ENCODE results near the gene ACSS1. TPM values are rescaled to one million over a fixed set of nuclear protein-coding genes. Genes with fewer than 3 reads are reported as not detected.

The ACSS1 gene
- total RNA-seq, 1 experiment from 2014 or later, result 12.8 TPM

GRCh38 chr20:25016471-25016870, 41.5 kb downstream of the ACSS1 start:
- intact Hi-C loops (cut with micrococcal nuclease; ENCODE audit: unreplicated experiment), result loop anchor here (5.0 kb wide), 2 partner anchors 41 to 161 kb away; partner anchors contain the start of gene ACSS1
- Histone ChIP-seq H3K4me2 (peak overlapping the region; percentile 66), H3F3A (ENCODE audit: insufficient read depth, low read depth) (peaks cover 28% of the 10 kb centered on the region), H3K9me3 (ENCODE audit: insufficient read depth, low read depth) (no peaks in the 10 kb centered on the region), H2AFZ (no peak overlapping the region), H3K4me3 (no peak overlapping the region), H3K79me2 (ENCODE audit: low read depth) (no peaks in the 10 kb centered on the region), H4K20me1 (ENCODE audit: insufficient read depth) (no peaks in the 10 kb centered on the region), H3K36me3 (ENCODE audit: low read depth) (no peaks in the 10 kb centered on the region), H3K4me1 (replicated peaks; ENCODE audit: insufficient read depth) (peaks cover 33% of the 10 kb centered on the region), H3K9me2 (ENCODE audit: insufficient read depth) (no peaks in the 10 kb centered on the region), H3K27me3 (ENCODE audit: insufficient read depth, low read depth) (no peaks in the 10 kb centered on the region), H3K27ac (no peak overlapping the region)
- CTCF ChIA-PET, result interaction anchor here (0.6 kb wide), 1 partner anchor 31 kb away, joined by 3 read pairs; no protein-coding TSS in a partner anchor
- DNase-seq, result no peak
- POLR2A ChIA-PET (ENCODE audit: unreplicated experiment), result interaction anchor here (0.6 kb wide), 1 partner anchor 63 kb away, joined by 8 read pairs; no protein-coding TSS in a partner anchor
- TF ChIP-seq CTCF (conservative IDR thresholded peaks at IDR 0.05) (no peak), EZH2 (IDR thresholded peaks at IDR 0.05; ENCODE audit: low read depth) (no peak)
- BruUV-seq (replicated peaks), result no TSS peak

GRCh38 chr20:25015986-25016385, 42.0 kb downstream of the ACSS1 start:
- Histone ChIP-seq H3K36me3 (ENCODE audit: low read depth) (no peaks in the 10 kb centered on the region), H4K20me1 (ENCODE audit: insufficient read depth) (no peaks in the 10 kb centered on the region), H3K4me1 (replicated peaks; ENCODE audit: insufficient read depth) (peaks cover 33% of the 10 kb centered on the region), H3K9me3 (ENCODE audit: insufficient read depth, low read depth) (no peaks in the 10 kb centered on the region), H3K4me2 (no peak overlapping the region), H3K9me2 (ENCODE audit: insufficient read depth) (no peaks in the 10 kb centered on the region), H3K4me3 (no peak overlapping the region), H3K79me2 (ENCODE audit: low read depth) (no peaks in the 10 kb centered on the region), H3K27ac (no peak overlapping the region), H2AFZ (no peak overlapping the region), H3F3A (ENCODE audit: insufficient read depth, low read depth) (peaks cover 28% of the 10 kb centered on the region), H3K27me3 (ENCODE audit: insufficient read depth, low read depth) (no peaks in the 10 kb centered on the region)
- CTCF ChIA-PET, result no interaction called here
- POLR2A ChIA-PET (ENCODE audit: unreplicated experiment), result no interaction called here
- TF ChIP-seq CTCF (conservative IDR thresholded peaks at IDR 0.05), result no peak
- TF ChIP-seq EZH2 (IDR thresholded peaks at IDR 0.05; ENCODE audit: low read depth), result no peak
- intact Hi-C loops (cut with micrococcal nuclease; ENCODE audit: unreplicated experiment), result loop anchor here (5.0 kb wide), 2 partner anchors 41 to 161 kb away; partner anchors contain the start of gene ACSS1
- BruUV-seq (replicated peaks), result no TSS peak
- no peak for DNase-seq

GRCh38 chr20:25014816-25015215, 43.1 kb downstream of the ACSS1 start:
- no peak for DNase-seq
- H3K79me2 ChIP-seq (ENCODE audit: low read depth), result no peaks in the 10 kb centered on the region
- intact Hi-C loops (cut with micrococcal nuclease; ENCODE audit: unreplicated experiment), result loop anchor here (5.0 kb wide), 2 partner anchors 42 to 162 kb away; partner anchors contain the start of gene ACSS1
- H3K4me2 ChIP-seq, result no peak overlapping the region
- no peak for TF ChIP-seq EZH2 (IDR thresholded peaks at IDR 0.05; ENCODE audit: low read depth)
- TF ChIP-seq CTCF (conservative IDR thresholded peaks at IDR 0.05), result no peak
- no peaks in the 10 kb centered on the region for H3K9me3 ChIP-seq (ENCODE audit: insufficient read depth, low read depth)
- H2AFZ ChIP-seq, result no peak overlapping the region
- H3K4me3 ChIP-seq, result no peak overlapping the region
- H3K9me2 ChIP-seq (ENCODE audit: insufficient read depth), result no peaks in the 10 kb centered on the region
- H3K27me3 ChIP-seq (ENCODE audit: insufficient read depth, low read depth), result no peaks in the 10 kb centered on the region
- no peaks in the 10 kb centered on the region for H4K20me1 ChIP-seq (ENCODE audit: insufficient read depth)
- no TSS peak for BruUV-seq (replicated peaks)
- POLR2A ChIA-PET (ENCODE audit: unreplicated experiment), result no interaction called here
- no peaks in the 10 kb centered on the region for H3K36me3 ChIP-seq (ENCODE audit: low read depth)
- CTCF ChIA-PET, result no interaction called here
- no peak overlapping the region for H3K27ac ChIP-seq
- peaks cover 28% of the 10 kb centered on the region for H3F3A ChIP-seq (ENCODE audit: insufficient read depth, low read depth)
- H3K4me1 ChIP-seq (replicated peaks; ENCODE audit: insufficient read depth), result peaks cover 33% of the 10 kb centered on the region
